GM06990 (cell line): ENCODE results near the gene GALNT12.

ENCODE experiments used
- DNase-seq: peaks from one replicate; pipeline ENCODE4 v3.0.0-alpha.2; 2011; ENCODE audit not compliant: insufficient read length; ENCODE audit errors: extremely low read depth
- H3K27me3 ChIP-seq: replicated peaks from 2 replicates; pipeline ENCODE4 v1.6.0; 2011; ENCODE audit warnings: low read length; ENCODE audit not compliant: control insufficient read depth, insufficient read depth
- H3K36me3 ChIP-seq: 2 replicates; pipeline ENCODE4 v1.5.1; 2011; ENCODE audit warnings: low read length; ENCODE audit not compliant: control insufficient read depth, insufficient read depth
- H3K4me3 ChIP-seq: replicated peaks from 2 replicates; pipeline ENCODE4 v1.5.1; 2011; ENCODE audit warnings: low read depth, mild to moderate bottlenecking, control low read depth, low read length
- CTCF ChIP-seq: IDR thresholded peaks from 2 replicates; pipeline ENCODE4 v1.5.1; 2011; ENCODE audit warnings: low read length, control low read depth, mild to moderate bottlenecking, inconsistent platforms; ENCODE audit not compliant: insufficient read depth, poor library complexity, severe bottlenecking

Gene GALNT12

DNA sequence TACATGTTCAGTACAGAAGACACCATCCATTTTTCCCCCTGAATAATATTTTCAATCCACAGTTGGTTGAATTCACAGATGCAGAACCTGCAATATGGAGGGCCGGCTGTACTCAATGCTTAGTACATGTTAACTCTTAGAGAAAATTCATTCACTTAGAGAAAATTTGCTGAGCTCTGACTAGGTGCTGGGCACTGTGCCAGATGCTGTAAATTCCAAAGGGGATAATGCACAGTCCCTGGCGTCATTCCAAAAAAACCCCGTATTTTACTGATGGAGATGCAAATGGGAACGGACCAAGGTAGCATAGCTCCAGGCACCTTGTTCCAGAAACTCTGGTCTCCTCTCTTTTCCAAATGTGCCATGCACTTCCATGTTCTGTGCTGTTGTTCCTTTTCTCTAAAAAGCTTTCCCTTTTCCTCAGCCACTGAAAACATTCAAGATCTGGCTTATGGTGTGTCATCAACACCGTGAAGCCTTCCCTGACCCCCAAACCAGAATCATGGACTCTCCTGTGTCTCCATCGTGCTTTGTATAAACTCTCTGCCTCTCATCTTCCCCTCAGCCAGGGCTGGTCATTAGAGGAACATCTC is 80.5 kb downstream of the GALNT12 start:
- no peak for DNase-seq
- Histone ChIP-seq H3K4me3 (no peak overlapping the region), H3K36me3 (no peaks in the 10 kb centered on the region), H3K27me3 (no peaks in the 10 kb centered on the region)
- no peak for TF ChIP-seq CTCF

- no peak for TF ChIP-seq CTCF
- Histone ChIP-seq H3K27me3 (no peaks in the 10 kb centered on the region), H3K36me3 (no peaks in the 10 kb centered on the region), H3K4me3 (no peak overlapping the region)
- no peak for DNase-seq
These were observed 81.4 kb downstream of the GALNT12 start for GRCh38 chr9:98888801-98889421.

DNA sequence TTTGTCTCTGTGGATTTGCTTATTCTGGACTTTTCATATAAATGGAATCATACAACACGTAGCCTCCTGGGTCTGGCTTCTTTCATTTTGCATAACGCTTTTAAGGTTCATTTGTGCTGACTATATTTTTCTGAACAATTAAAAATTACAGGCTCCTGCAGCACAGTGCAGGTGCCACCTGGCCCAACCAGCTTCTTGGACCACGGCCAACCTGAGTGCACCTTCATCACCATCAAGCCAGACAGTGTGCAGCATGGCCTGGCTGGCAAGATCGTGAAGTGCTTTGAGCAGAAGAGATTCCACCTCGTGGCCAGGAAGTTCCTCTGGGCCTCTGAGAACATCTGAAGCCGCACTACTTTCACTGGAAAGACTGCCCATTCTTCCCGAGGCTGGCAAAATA is 82.8 kb downstream of the GALNT12 start:
- no peak for DNase-seq
- no peaks in the 10 kb centered on the region for H3K36me3 ChIP-seq
- H3K4me3 ChIP-seq = no peak overlapping the region
- H3K27me3 ChIP-seq = no peaks in the 10 kb centered on the region
- no peak for TF ChIP-seq CTCF

GRCh38 chr9:98892288-98892687 is 84.8 kb downstream of the GALNT12 start:
- DNase-seq = no peak
- no peak for TF ChIP-seq CTCF
- no peak overlapping the region for H3K4me3 ChIP-seq
- no peaks in the 10 kb centered on the region for H3K36me3 ChIP-seq
- no peaks in the 10 kb centered on the region for H3K27me3 ChIP-seq

- no peak for TF ChIP-seq CTCF
- no peak for DNase-seq
These were observed 85.2 kb downstream of the GALNT12 start for GRCh38 chr9:98892690-98893089.

More at GRCh38 chr9:98892690-98893089, 85.2 kb downstream of the GALNT12 start:
- H3K27me3 ChIP-seq = no peaks in the 10 kb centered on the region
- H3K36me3 ChIP-seq = no peaks in the 10 kb centered on the region
- no peak overlapping the region for H3K4me3 ChIP-seq
